GM13977 (cell line): ENCODE results near the gene QRICH2.

ENCODE experiments used
- DNase-seq: peaks from one replicate; pipeline ENCODE4 v3.0.0; 2012; ENCODE audit warnings: low spot score
- in situ Hi-C: fragments of 300-500 bp; cut with MboI; formaldehyde crosslinking; loops from one replicate; pipeline ENCODE4 v1.12.0; 2022; ENCODE audit warnings: low sequenced_read_pairs, low pct_unique_long_range_greater_than_20kb, mixed read lengths, inconsistent platforms; ENCODE audit not compliant: unreplicated experiment
- TF ChIP-seq, protein P1 (sequence below): IDR thresholded peaks from 2 replicates; pipeline ENCODE4 v1.5.1; 2012; ENCODE audit warnings: mild to moderate bottlenecking, control low read depth; ENCODE audit not compliant: insufficient read depth; ENCODE audit errors: extremely low read depth, missing control alignments

Gene QRICH2

DNA sequence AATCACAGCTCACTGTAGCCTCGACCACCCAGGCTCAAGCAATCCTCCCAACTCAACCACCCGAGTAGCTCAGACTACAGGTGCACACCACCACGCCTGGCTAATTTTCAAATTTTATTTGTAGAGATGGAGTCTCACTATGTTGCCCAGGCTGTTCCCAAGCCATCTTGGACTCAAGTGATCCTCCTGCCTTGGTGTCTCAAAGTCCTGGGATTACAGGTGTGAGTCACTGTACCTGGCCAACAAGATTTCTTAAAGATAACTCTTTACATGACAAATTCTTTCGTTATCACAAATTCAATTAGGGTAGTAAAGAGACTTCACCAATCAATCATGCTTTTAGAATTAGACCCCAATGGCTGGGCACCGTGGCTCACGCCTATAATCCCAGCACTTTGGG is 33.2 kb upstream of the QRICH2 start:
- TF ChIP-seq, protein P1, sequence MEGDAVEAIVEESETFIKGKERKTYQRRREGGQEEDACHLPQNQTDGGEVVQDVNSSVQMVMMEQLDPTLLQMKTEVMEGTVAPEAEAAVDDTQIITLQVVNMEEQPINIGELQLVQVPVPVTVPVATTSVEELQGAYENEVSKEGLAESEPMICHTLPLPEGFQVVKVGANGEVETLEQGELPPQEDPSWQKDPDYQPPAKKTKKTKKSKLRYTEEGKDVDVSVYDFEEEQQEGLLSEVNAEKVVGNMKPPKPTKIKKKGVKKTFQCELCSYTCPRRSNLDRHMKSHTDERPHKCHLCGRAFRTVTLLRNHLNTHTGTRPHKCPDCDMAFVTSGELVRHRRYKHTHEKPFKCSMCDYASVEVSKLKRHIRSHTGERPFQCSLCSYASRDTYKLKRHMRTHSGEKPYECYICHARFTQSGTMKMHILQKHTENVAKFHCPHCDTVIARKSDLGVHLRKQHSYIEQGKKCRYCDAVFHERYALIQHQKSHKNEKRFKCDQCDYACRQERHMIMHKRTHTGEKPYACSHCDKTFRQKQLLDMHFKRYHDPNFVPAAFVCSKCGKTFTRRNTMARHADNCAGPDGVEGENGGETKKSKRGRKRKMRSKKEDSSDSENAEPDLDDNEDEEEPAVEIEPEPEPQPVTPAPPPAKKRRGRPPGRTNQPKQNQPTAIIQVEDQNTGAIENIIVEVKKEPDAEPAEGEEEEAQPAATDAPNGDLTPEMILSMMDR, result no peak
- DNase-seq, result no peak
- in situ Hi-C loops, result no loop called here

DNA sequence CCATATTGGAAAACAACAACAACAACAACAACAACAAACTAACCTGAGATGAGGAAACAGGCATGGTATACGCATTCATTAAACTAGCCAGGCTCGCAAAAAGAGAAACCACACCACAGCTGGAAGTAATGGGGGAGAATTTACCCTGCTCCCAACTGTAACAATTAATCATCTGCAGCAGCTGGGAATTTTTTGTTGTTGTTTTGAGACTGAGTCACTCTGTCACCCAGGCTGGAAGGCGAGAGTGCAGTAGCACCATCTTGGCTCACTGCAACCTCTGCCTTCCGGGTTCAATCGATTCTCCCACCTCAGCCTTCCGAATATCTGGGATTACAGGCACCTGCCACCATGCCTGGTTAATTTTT is 29.3 kb upstream of the QRICH2 start:
- in situ Hi-C loops, result no loop called here
- TF ChIP-seq, protein P1, result no peak
- no peak for DNase-seq

DNA sequence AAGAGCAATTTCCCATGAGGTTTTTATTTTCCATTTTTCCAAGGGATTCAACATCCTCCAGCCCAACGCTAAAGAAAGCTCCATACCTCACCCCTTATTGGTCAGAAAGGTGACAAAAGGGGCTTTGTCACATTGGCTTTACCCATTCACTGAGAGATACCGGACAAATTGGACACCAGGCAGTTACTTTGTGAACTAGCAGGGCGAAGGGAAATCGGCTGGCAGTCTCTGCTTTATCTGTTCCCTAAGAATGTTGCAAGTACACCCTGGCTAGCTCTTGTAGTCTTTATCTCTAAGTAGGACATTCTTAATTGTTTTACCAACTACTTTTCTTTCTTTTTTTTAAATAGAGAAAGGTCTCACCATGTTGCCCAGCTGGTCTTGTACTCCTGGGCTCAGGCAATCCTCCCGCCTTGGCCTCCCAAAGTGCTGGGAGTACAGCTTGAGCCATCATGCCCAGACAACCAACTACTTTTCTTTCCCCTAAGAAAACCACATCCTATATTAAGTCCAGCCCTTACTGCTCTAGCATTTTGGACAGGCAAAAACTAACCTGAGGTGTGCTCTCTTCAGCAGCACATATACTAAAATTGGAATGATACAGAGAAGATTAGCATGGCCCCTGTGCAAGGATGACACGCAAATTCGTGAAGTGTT is 28.8 kb upstream of the QRICH2 start:
- DNase-seq, result no peak
- TF ChIP-seq, protein P1, result no peak
- in situ Hi-C loops, result no loop called here

DNA sequence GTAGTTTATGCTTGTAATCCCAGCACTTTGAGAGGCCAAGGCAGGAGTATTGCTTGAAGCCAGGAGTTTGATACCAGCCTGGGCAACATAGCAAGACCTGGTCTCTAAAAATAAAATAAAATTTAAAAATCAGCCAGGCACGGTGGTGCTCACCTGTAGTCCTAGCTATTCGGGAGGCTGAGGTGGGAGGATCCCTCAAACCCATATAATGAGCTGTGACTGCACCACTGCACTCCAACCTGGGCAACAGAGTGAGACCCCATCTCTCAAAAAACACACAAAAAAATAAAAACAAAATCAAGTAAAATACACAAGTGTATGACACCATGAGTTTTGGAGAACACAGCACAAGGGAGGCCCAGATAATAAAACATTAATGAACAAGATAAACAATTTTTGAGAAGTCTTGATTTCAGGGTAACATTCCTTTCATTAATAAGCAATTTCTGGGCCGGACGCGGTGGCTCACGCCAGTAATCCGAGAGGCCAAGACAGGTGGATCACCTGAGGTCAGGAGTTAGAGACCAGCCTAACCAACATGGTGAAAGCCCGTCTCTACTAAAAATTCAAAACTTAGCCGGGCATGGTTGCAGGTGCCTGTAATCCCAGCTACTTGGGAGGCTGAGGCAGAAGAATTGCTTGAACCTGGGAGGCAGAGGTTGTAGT is 27.8 kb upstream of the QRICH2 start:
- no peak for DNase-seq
- TF ChIP-seq, protein P1, result no peak
- in situ Hi-C loops, result no loop called here

DNA sequence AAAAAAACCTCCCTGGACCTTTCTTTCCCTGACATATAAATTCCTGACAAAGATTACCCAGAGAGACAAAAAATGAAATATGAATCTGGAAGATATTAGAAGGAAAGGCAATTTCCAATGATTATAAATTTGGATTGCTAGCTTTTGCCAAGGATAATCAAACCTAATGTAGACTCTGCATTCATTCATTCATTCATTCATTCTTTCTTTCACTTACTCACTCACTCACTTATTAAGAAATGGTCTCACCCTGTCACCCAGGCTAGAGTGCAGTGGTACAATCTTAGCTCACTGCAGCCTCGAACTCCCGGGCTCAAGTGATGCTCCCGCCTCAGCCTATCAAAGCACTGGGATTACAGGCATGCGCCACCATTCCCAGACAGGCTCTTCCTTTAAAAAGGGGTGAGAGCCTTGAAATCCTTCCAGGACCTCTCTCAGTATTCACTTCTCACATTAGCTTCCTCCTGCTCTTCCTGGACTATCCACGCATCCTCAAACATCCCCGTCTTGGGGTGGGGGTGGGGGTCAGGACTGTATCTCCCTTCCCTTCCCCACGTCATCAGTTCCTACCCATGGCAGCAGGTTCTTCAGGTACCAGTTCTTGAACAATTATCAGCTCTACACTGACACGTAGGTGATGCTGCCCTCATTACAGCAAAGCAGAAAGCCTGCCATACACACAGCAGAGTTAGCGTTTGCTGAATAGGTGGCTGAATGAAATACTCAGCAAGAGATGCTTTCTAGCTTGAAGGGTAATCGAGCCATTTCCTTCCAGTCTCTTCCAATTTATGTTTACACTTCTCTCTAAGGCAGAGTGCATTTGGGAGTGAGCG is 25.8 kb upstream of the QRICH2 start:
- TF ChIP-seq, protein P1, result no peak
- in situ Hi-C loops, result no loop called here
- DNase-seq, result no peak

DNA sequence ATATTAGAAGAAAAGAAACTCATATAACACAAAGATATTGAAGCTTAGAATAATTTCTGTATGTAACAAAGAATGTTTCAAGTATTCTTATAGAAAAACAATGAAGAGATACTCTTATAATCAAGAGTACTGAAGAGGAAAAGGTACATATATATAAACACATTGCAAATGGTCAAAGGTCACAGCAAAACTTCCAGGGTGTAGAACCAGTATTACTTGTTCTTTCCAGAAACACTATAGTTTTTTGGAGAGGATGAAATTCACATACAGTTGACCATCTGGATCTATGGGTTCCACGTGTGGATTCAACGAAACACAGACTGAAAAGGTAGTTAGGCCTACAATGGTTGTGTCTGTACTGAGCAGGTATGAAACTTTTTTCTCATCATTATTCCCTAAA is 23.0 kb upstream of the QRICH2 start:
- TF ChIP-seq, protein P1, result no peak
- no peak for DNase-seq
- in situ Hi-C loops, result no loop called here
